ENCODE measurements around the gene ZNF644. TPM values are rescaled to one million over a fixed set of nuclear protein-coding genes. Genes with fewer than 3 reads are reported as not detected.

Gene ZNF644
- total RNA-seq, 1 donor from 2014 or later = 60.4 TPM

- peaks cover 18% of the 10 kb centered on the region for H3K36me3 Mint-ChIP-seq (ENCODE audit: low read depth)
- no peak for DNase-seq (ENCODE audit: low spot score)
- no peak overlapping the region for H3K4me3 Mint-ChIP-seq
- intact Hi-C loops (cut with micrococcal nuclease) = loop anchor here (5.0 kb wide), 1 partner anchor 99 kb away; no protein-coding TSS in a partner anchor
- no peaks in the 10 kb centered on the region for H3K27me3 Mint-ChIP-seq (ENCODE audit: insufficient read depth)
- H3K27ac Mint-ChIP-seq = no peak overlapping the region
- no peaks in the 10 kb centered on the region for H3K9me3 Mint-ChIP-seq
- peaks cover 73% of the 10 kb centered on the region for H3K4me1 Mint-ChIP-seq (ENCODE audit: low read depth)
These were observed 5.9 kb downstream of the ZNF644 start for GRCh38 chr1:91015794-91016550.

DNA sequence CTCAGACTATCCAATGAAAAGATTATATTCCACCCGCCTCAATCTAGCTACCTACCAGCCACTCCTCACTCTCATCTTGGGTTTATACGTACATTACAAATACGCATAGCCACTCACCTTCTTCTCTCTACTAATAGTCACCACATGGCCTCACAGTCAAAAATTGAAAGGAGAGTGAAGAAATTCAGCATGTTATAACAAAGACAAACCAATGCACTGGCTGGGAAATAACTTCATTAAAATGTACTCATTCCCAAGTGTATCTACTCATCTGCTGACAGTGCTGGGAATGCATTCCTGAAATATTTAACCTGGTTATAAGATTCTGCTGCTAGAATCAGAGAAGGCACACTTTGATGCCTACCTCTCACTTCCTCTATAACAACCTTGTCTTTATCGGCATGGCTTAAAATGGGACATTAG lies 6.5 kb downstream of the ZNF644 start:
- no peak overlapping the region for H3K4me3 Mint-ChIP-seq
- H3K36me3 Mint-ChIP-seq (ENCODE audit: low read depth) = peaks cover 18% of the 10 kb centered on the region
- H3K9me3 Mint-ChIP-seq = no peaks in the 10 kb centered on the region
- intact Hi-C loops (cut with micrococcal nuclease) = loop anchor here (5.0 kb wide), 1 partner anchor 98 kb away; no protein-coding TSS in a partner anchor
- DNase-seq (ENCODE audit: low spot score) = no peak
- peaks cover 67% of the 10 kb centered on the region for H3K4me1 Mint-ChIP-seq (ENCODE audit: low read depth)
- no peak overlapping the region for H3K27ac Mint-ChIP-seq
- H3K27me3 Mint-ChIP-seq (ENCODE audit: insufficient read depth) = no peaks in the 10 kb centered on the region

DNA sequence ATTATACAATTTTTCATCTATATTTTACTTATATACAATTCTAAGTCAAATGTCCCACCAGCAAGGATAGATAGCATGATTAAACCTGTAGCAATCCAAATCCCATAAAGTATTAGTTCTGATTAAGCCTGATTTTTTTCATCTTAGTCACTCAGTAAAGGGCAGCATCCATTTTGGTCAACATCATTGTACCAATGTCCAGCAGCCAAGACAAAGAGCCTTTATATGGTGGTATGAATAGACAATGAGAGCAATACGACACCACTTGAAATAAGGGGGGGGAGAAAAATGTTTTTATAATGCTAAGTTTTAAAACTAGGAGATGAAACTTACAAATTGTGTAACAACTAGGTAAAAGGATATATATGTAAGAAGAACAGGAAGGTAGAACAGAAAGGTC lies 7.4 kb downstream of the ZNF644 start:
- no peaks in the 10 kb centered on the region for H3K9me3 Mint-ChIP-seq
- no peak overlapping the region for H3K27ac Mint-ChIP-seq
- intact Hi-C loops (cut with micrococcal nuclease) = no loop called here
- H3K27me3 Mint-ChIP-seq (ENCODE audit: insufficient read depth) = no peaks in the 10 kb centered on the region
- H3K36me3 Mint-ChIP-seq (ENCODE audit: low read depth) = peaks cover 16% of the 10 kb centered on the region
- DNase-seq (ENCODE audit: low spot score) = no peak
- H3K4me3 Mint-ChIP-seq = no peak overlapping the region
- peaks cover 65% of the 10 kb centered on the region for H3K4me1 Mint-ChIP-seq (ENCODE audit: low read depth)

GRCh38 chr1:91013302-91013701 lies 8.5 kb downstream of the ZNF644 start:
- Mint-ChIP-seq H3K36me3 (ENCODE audit: low read depth) (peaks cover 14% of the 10 kb centered on the region), H3K4me1 (ENCODE audit: low read depth) (peaks cover 54% of the 10 kb centered on the region), H3K27ac (peak overlapping the region; percentile 8), H3K27me3 (ENCODE audit: insufficient read depth) (no peaks in the 10 kb centered on the region), H3K9me3 (no peaks in the 10 kb centered on the region), H3K4me3 (no peak overlapping the region)
- intact Hi-C loops (cut with micrococcal nuclease) = no loop called here
- no peak for DNase-seq (ENCODE audit: low spot score)

- peaks cover 57% of the 10 kb centered on the region for H3K4me1 Mint-ChIP-seq (ENCODE audit: low read depth)
- no peaks in the 10 kb centered on the region for H3K9me3 Mint-ChIP-seq
- DNase-seq (ENCODE audit: low spot score) = no peak
- H3K27me3 Mint-ChIP-seq (ENCODE audit: insufficient read depth) = no peaks in the 10 kb centered on the region
- no peak overlapping the region for H3K27ac Mint-ChIP-seq
- intact Hi-C loops (cut with micrococcal nuclease) = no loop called here
- H3K36me3 Mint-ChIP-seq (ENCODE audit: low read depth) = peaks cover 16% of the 10 kb centered on the region
- H3K4me3 Mint-ChIP-seq = no peak overlapping the region
These were observed 9.6 kb downstream of the ZNF644 start for GRCh38 chr1:91012196-91012595.

DNA sequence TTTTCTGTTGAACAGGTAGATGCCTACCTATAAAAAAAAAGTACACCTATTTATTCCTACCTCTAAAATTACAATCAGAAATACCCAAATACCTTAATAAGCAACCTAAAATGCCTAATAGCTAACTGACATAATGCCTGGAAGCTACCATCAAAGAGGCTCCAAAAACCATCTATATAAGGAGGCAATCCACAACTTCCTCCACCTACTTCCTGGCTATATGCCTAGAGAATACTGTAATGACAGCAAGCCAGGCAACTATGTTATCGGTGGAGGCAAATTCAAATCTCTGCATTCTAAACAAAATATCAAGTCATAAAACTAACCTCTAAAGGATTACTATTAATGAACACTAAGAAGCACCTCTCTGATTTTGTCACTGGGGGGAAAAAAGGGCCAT lies 10.1 kb downstream of the ZNF644 start:
- Mint-ChIP-seq H3K27ac (no peak overlapping the region), H3K9me3 (no peaks in the 10 kb centered on the region), H3K4me3 (no peak overlapping the region), H3K36me3 (ENCODE audit: low read depth) (peaks cover 18% of the 10 kb centered on the region), H3K27me3 (ENCODE audit: insufficient read depth) (no peaks in the 10 kb centered on the region), H3K4me1 (ENCODE audit: low read depth) (peaks cover 60% of the 10 kb centered on the region)
- intact Hi-C loops (cut with micrococcal nuclease) = no loop called here
- DNase-seq (ENCODE audit: low spot score) = no peak

DNA sequence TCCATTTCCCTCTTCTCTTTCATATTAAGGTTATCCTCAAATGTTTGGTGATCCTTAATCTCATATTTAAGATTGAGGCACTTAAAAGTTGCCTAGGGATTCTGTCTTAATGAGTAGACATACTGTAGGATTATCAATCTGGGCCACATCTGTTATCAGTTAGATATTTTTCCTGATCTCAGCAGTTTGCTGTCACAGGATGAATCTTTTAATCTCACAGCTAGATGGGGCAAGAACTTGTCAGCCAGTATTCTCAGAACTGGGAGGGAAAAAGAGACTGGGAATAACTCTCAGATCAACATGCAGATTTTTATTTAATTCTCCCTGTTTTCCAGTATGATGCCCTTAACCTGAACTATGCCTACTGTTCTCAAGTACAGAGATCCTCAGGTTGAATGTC lies 14.0 kb downstream of the ZNF644 start:
- Mint-ChIP-seq H3K4me3 (no peak overlapping the region), H3K27me3 (ENCODE audit: insufficient read depth) (no peaks in the 10 kb centered on the region), H3K4me1 (ENCODE audit: low read depth) (peaks cover 55% of the 10 kb centered on the region), H3K9me3 (peaks cover 6% of the 10 kb centered on the region), H3K27ac (no peak overlapping the region), H3K36me3 (ENCODE audit: low read depth) (peaks cover 23% of the 10 kb centered on the region)
- no peak for DNase-seq (ENCODE audit: low spot score)
- intact Hi-C loops (cut with micrococcal nuclease) = no loop called here

DNA sequence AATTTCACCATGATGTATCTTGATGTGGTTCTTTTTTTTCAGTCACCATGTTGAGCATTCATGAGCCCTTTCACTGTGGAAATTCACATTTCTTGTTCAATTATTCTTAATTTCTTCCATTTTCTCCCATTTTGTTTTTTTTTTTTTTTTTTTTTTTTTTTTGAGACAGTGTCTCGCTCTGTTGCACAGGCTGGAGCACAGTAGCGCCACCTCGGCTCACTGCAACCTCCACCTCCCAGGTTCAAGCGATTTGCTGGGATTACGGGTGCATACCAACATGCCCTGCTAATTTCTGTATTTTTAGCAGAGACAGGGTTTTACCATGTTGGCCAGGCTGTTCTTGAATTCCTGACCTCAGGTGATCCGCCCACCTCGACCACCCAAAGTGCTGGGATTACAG lies 14.7 kb downstream of the ZNF644 start:
- intact Hi-C loops (cut with micrococcal nuclease) = no loop called here

DNA sequence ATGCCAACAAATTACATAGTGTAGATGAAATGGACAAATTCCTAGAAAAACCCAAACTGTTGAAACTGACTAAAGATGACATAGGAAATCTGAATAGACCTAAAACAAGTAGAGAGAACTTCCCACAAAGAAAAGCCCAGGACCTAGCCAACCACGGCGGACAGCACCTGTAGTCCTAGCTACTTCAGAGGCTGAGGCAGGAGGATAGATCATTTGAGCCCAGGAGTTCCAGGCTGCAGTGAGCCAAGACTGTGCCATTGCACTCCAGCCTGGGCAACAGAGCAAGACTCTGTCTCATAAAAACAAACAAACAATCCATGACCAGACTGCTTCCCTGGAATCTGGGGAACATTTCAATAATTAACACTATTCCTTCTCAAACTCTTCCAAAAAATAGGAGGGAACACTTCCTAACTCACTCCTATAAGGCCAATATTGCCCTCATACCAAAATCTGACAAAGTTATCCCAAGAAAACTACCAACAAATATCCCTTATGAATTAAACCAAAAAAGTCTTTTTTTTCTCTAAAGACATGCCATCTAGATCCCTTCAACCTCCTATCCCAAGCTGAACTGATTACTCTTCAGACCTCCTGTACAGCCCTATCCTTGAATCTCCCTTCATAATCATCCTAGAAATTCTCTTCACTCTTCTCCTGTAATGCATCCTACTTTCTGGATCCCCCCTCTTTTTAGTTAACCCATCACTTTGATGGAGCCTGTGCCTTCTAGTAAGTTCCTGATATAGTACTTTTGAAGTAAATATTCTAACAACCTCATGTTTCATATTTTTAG lies 15.5 kb downstream of the ZNF644 start:
- DNase-seq (ENCODE audit: low spot score) = no peak
- peaks cover 28% of the 10 kb centered on the region for H3K36me3 Mint-ChIP-seq (ENCODE audit: low read depth)
- peak overlapping the region; percentile 21 for H3K27ac Mint-ChIP-seq
- H3K27me3 Mint-ChIP-seq (ENCODE audit: insufficient read depth) = no peaks in the 10 kb centered on the region
- intact Hi-C loops (cut with micrococcal nuclease) = no loop called here
- H3K9me3 Mint-ChIP-seq = peaks cover 11% of the 10 kb centered on the region
- no peak overlapping the region for H3K4me3 Mint-ChIP-seq
- peaks cover 41% of the 10 kb centered on the region for H3K4me1 Mint-ChIP-seq (ENCODE audit: low read depth)

More for the DNA sequence above, 14.7 kb downstream of the ZNF644 start:
- Mint-ChIP-seq H3K36me3 (ENCODE audit: low read depth) (peaks cover 22% of the 10 kb centered on the region), H3K27me3 (ENCODE audit: insufficient read depth) (no peaks in the 10 kb centered on the region), H3K4me1 (ENCODE audit: low read depth) (peaks cover 47% of the 10 kb centered on the region), H3K4me3 (no peak overlapping the region), H3K9me3 (peaks cover 6% of the 10 kb centered on the region), H3K27ac (no peak overlapping the region)
- no peak for DNase-seq (ENCODE audit: low spot score)

DNA sequence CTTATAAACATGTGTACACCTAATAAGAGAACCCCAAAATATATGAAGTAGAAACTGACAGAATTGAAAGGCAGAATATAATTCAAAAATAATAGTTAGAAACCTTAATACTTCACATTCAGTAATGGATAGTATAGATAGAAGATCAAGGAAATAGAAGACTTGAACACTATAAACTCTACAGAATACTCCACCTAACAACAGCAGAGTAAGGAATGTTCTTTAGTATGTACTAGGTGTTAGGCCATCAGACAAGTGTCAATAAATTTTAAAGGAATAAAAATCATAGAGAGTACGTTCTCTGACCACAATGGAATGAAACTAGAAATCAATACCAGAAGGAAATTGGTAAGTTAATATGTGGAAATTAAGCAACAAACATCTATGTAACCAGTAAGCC lies 16.6 kb downstream of the ZNF644 start:
- Mint-ChIP-seq H3K27me3 (ENCODE audit: insufficient read depth) (no peaks in the 10 kb centered on the region), H3K4me1 (ENCODE audit: low read depth) (peaks cover 48% of the 10 kb centered on the region), H3K27ac (no peak overlapping the region), H3K4me3 (no peak overlapping the region), H3K36me3 (ENCODE audit: low read depth) (peaks cover 32% of the 10 kb centered on the region), H3K9me3 (peaks cover 15% of the 10 kb centered on the region)
- no peak for DNase-seq (ENCODE audit: low spot score)
- intact Hi-C loops (cut with micrococcal nuclease) = no loop called here

- Mint-ChIP-seq H3K9me3 (peaks cover 18% of the 10 kb centered on the region), H3K27ac (no peak overlapping the region), H3K4me3 (no peak overlapping the region), H3K36me3 (ENCODE audit: low read depth) (peaks cover 38% of the 10 kb centered on the region), H3K4me1 (ENCODE audit: low read depth) (peaks cover 53% of the 10 kb centered on the region), H3K27me3 (ENCODE audit: insufficient read depth) (no peaks in the 10 kb centered on the region)
- DNase-seq (ENCODE audit: low spot score) = no peak
- intact Hi-C loops (cut with micrococcal nuclease) = no loop called here
These were observed 17.7 kb downstream of the ZNF644 start for GRCh38 chr1:91004145-91004544.

- Mint-ChIP-seq H3K27ac (no peak overlapping the region), H3K9me3 (peaks cover 24% of the 10 kb centered on the region), H3K4me1 (ENCODE audit: low read depth) (peaks cover 54% of the 10 kb centered on the region), H3K27me3 (ENCODE audit: insufficient read depth) (no peaks in the 10 kb centered on the region), H3K36me3 (ENCODE audit: low read depth) (peaks cover 53% of the 10 kb centered on the region), H3K4me3 (no peak overlapping the region)
- no peak for DNase-seq (ENCODE audit: low spot score)
- intact Hi-C loops (cut with micrococcal nuclease) = no loop called here
These were observed 25.0 kb downstream of the ZNF644 start for GRCh38 chr1:90996742-90997413.
